PC-9 (cell line): ENCODE data around the gene UGT1A3. TPM values are rescaled to one million over a fixed set of nuclear protein-coding genes. Genes with fewer than 3 reads are reported as not detected.
A peak's percentile ranks its signal among the peaks of the same experiment; 100 is the strongest.

Experiments
- BruUV-seq: library from RNA; stranded (reverse); fragments of 400-500 nt; replicated peaks from 2 replicates; lab custom pipeline; 2021; lab: Mats Ljungman, UMichigan
- CTCF ChIA-PET: fragments of 300-600 bp; sonication (Branson Sonifier 250); formaldehyde crosslinking; loops from one replicate; lab custom pipeline; 2022; ENCODE audit warnings: antibody characterized with exemption; lab: Charles Lee
- POLR2A ChIA-PET: fragments of 300-600 bp; sonication (Branson Sonifier 250); formaldehyde crosslinking; loops from one replicate; lab custom pipeline; 2022; ENCODE audit warnings: antibody characterized with exemption; ENCODE audit not compliant: unreplicated experiment; lab: Charles Lee
- DNase-seq, 2 experiments: peaks; one replicate each; pipeline versions ENCODE4 v3.0.0 to v3.0.0-alpha.2; 2015 to 2022; ENCODE audit warnings: mixed read lengths in 1 of 2
- H2AFZ ChIP-seq: fragments of 200-600 bp; sonication (generic); 2 replicates; pipeline ENCODE4 v1.8.1; 2017; ENCODE audit warnings: antibody characterized with exemption
- H3F3A ChIP-seq: fragments of 200-600 bp; sonication (generic); 2 replicates; pipeline ENCODE4 v1.8.1; 2017; ENCODE audit warnings: antibody characterized with exemption, mild to moderate bottlenecking, low read depth; ENCODE audit not compliant: insufficient read depth
- H3K27ac ChIP-seq: fragments of 200-600 bp; sonication (generic); 2 replicates; pipeline ENCODE4 v1.6.1; 2016; ENCODE audit warnings: mixed run types
- H3K27me3 ChIP-seq: fragments of 200-600 bp; sonication (generic); 2 replicates; pipeline ENCODE4 v1.6.1; 2016; ENCODE audit warnings: low read depth, mixed run types; ENCODE audit not compliant: insufficient read depth
- H3K36me3 ChIP-seq: fragments of 200-600 bp; sonication (generic); 2 replicates; pipeline ENCODE4 v1.6.1; 2016; ENCODE audit warnings: low read depth, mixed run types
- H3K4me1 ChIP-seq: fragments of 200-600 bp; sonication (generic); replicated peaks from 2 replicates; pipeline ENCODE4 v1.6.1; 2016; ENCODE audit warnings: mixed run types; ENCODE audit not compliant: insufficient read depth
- H3K4me2 ChIP-seq: fragments of 200-600 bp; sonication (generic); 2 replicates; pipeline ENCODE4 v1.6.1; 2017; ENCODE audit warnings: mixed run types
- H3K4me3 ChIP-seq: fragments of 200-600 bp; sonication (generic); 2 replicates; pipeline ENCODE4 v1.6.1; 2016; ENCODE audit warnings: mixed run types
- H3K79me2 ChIP-seq: fragments of 200-600 bp; sonication (generic); 2 replicates; pipeline ENCODE4 v1.6.1; 2017; ENCODE audit warnings: low read depth, mixed run types
- H3K9me2 ChIP-seq: fragments of 200-600 bp; sonication (generic); 2 replicates; pipeline ENCODE4 v1.8.1; 2017; ENCODE audit warnings: mild to moderate bottlenecking; ENCODE audit not compliant: insufficient read depth
- H3K9me3 ChIP-seq: fragments of 200-600 bp; sonication (generic); 2 replicates; pipeline ENCODE4 v1.8.1; 2016; ENCODE audit warnings: low read depth; ENCODE audit not compliant: insufficient read depth
- H4K20me1 ChIP-seq: fragments of 200-600 bp; sonication (generic); 2 replicates; pipeline ENCODE4 v1.8.1; 2017; ENCODE audit not compliant: insufficient read depth
- EZH2 ChIP-seq: fragments of 200-600 bp; sonication (generic); IDR thresholded peaks from 2 replicates; pipeline ENCODE4 v1.8.0; 2017; ENCODE audit warnings: antibody characterized with exemption, low read depth
- intact Hi-C: fragments of 100-400 bp; cut with micrococcal nuclease; formaldehyde crosslinking; loops from one replicate; pipeline ENCODE4 v1.10.0; 2022; ENCODE audit not compliant: unreplicated experiment
- total RNA-seq: library from RNA; stranded (reverse); gene quantifications from 2 replicates; pipeline ENCODE4 v1.2.3, GENCODE V29; 2021
- TF ChIP-seq, protein P1 (sequence below): fragments of 200-600 bp; sonication (generic); conservative IDR thresholded peaks from 2 replicates; pipeline ENCODE4 v1.6.1; 2017; ENCODE audit warnings: mixed run types, antibody characterized with exemption, mild to moderate bottlenecking, moderate library complexity

Gene UGT1A3
- total RNA-seq, 1 experiment from 2014 or later = 67.1 TPM

- no peaks in the 10 kb centered on the region for H3K9me2 ChIP-seq
- peaks cover 95% of the 10 kb centered on the region for H3F3A ChIP-seq
- peaks cover 54% of the 10 kb centered on the region for H3K4me1 ChIP-seq
- intact Hi-C loops = loop anchor here (5.0 to 10.0 kb wide), 5 partner anchors 282 to 731 kb away; partner anchors contain the start of genes ATG16L1 and DGKD
- H3K27me3 ChIP-seq = no peaks in the 10 kb centered on the region
- H3K4me3 ChIP-seq = peak overlapping the region; percentile 69
- peak overlapping the region; percentile 97 for H3K27ac ChIP-seq
- H4K20me1 ChIP-seq = no peaks in the 10 kb centered on the region
- H3K79me2 ChIP-seq = peaks cover 80% of the 10 kb centered on the region
- H3K4me2 ChIP-seq = peak overlapping the region; percentile 96
- H3K9me3 ChIP-seq = no peaks in the 10 kb centered on the region
- peaks cover 64% of the 10 kb centered on the region for H3K36me3 ChIP-seq
- ChIA-PET POLR2A (interaction anchor here (0.7 kb wide), 1 partner anchor 267 kb away, joined by 6 read pairs; no protein-coding TSS in a partner anchor), CTCF (interaction anchor here (0.7 kb wide), 1 partner anchor 65 kb away, joined by 3 read pairs; no protein-coding TSS in a partner anchor)
- TF ChIP-seq EZH2 = no peak
- TF ChIP-seq, protein P1, sequence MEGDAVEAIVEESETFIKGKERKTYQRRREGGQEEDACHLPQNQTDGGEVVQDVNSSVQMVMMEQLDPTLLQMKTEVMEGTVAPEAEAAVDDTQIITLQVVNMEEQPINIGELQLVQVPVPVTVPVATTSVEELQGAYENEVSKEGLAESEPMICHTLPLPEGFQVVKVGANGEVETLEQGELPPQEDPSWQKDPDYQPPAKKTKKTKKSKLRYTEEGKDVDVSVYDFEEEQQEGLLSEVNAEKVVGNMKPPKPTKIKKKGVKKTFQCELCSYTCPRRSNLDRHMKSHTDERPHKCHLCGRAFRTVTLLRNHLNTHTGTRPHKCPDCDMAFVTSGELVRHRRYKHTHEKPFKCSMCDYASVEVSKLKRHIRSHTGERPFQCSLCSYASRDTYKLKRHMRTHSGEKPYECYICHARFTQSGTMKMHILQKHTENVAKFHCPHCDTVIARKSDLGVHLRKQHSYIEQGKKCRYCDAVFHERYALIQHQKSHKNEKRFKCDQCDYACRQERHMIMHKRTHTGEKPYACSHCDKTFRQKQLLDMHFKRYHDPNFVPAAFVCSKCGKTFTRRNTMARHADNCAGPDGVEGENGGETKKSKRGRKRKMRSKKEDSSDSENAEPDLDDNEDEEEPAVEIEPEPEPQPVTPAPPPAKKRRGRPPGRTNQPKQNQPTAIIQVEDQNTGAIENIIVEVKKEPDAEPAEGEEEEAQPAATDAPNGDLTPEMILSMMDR = no peak
- no TSS peak for BruUV-seq
- no peak for DNase-seq
- H2AFZ ChIP-seq = no peak overlapping the region
Observed at GRCh38 chr2:233693963-233694362, 34.9 kb upstream of the UGT1A3 start.

DNA sequence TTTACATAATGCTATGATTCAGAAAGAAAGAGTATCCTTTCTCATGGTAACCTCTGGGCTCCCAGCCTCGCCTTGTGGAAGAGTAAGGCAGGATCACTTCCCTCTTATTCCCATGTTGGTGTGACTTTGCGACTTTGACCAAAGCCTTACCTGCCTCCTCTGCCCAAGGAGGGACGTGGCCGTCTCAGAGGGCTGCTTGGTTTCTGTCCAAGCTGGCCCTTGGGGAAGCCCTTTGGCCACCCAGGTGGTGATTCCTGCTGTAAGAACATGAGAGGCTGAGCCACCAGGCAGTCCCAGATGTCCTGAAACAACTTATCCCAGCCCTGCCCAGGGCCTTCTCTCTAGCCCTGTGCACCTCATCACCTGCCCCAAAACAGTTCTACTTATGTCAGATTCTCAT is 30.1 kb upstream of the UGT1A3 start:
- Histone ChIP-seq H3K4me2 (peak overlapping the region; percentile 96), H3F3A (peaks cover 93% of the 10 kb centered on the region), H3K27me3 (no peaks in the 10 kb centered on the region), H3K4me3 (peak overlapping the region; percentile 69; the same call in 1 of the 2 replicates), H2AFZ (no peak overlapping the region), H3K9me3 (no peaks in the 10 kb centered on the region), H3K9me2 (no peaks in the 10 kb centered on the region), H3K27ac (peak overlapping the region; percentile 97), H3K4me1 (peaks cover 78% of the 10 kb centered on the region), H3K79me2 (peaks cover 96% of the 10 kb centered on the region), H4K20me1 (no peaks in the 10 kb centered on the region), H3K36me3 (peaks cover 79% of the 10 kb centered on the region)
- BruUV-seq = no TSS peak
- ChIA-PET POLR2A (interaction anchor here (0.5 to 2.0 kb wide), 3 partner anchors 8 to 1352 kb away, joined by 3 to 38 read pairs (median 11); no protein-coding TSS in a partner anchor), CTCF (no interaction called here)
- intact Hi-C loops = loop anchor here (10.0 kb wide), 2 partner anchors 546 to 726 kb away; no protein-coding TSS in a partner anchor
- no peak for TF ChIP-seq EZH2
- TF ChIP-seq, protein P1 = no peak
- peak; percentile 59 to 67 for DNase-seq

GRCh38 chr2:233699424-233700027 is 29.3 kb upstream of the UGT1A3 start:
- Histone ChIP-seq H3F3A (peaks cover 93% of the 10 kb centered on the region), H3K4me2 (peak overlapping the region; percentile 96), H2AFZ (no peak overlapping the region), H3K27me3 (no peaks in the 10 kb centered on the region), H3K9me2 (no peaks in the 10 kb centered on the region), H3K4me3 (peak overlapping the region; percentile 69), H3K79me2 (peaks cover 96% of the 10 kb centered on the region), H3K9me3 (no peaks in the 10 kb centered on the region), H4K20me1 (no peaks in the 10 kb centered on the region), H3K36me3 (peaks cover 79% of the 10 kb centered on the region), H3K4me1 (peaks cover 86% of the 10 kb centered on the region), H3K27ac (peak overlapping the region; percentile 97)
- TF ChIP-seq EZH2 = no peak
- TF ChIP-seq, protein P1 = no peak
- ChIA-PET CTCF (interaction anchor here (0.6 kb wide), 1 partner anchor 211 kb away, joined by 4 read pairs; no protein-coding TSS in a partner anchor), POLR2A (interaction anchor here (0.6 to 2.0 kb wide), 4 partner anchors 8 to 796 kb away, joined by 3 to 38 read pairs (median 3); partner anchors contain the start of gene USP40)
- TSS peak; percentile 83 for BruUV-seq
- intact Hi-C loops = loop anchor here (10.0 kb wide), 3 partner anchors 545 to 1285 kb away; no protein-coding TSS in a partner anchor
- DNase-seq = peak in 1 of 2 experiments; percentile 73
